GM13977 (cell line): Measurements from ENCODE around the gene FUCA2.

Experiments used
- DNase-seq: peaks from one replicate; pipeline ENCODE4 v3.0.0; 2012; ENCODE audit warnings: low spot score
- CTCF ChIP-seq: IDR thresholded peaks from 2 replicates; pipeline ENCODE4 v1.5.1; 2012; ENCODE audit warnings: mild to moderate bottlenecking, control low read depth; ENCODE audit not compliant: insufficient read depth; ENCODE audit errors: extremely low read depth, missing control alignments
- in situ Hi-C: fragments of 300-500 bp; cut with MboI; formaldehyde crosslinking; loops from one replicate; pipeline ENCODE4 v1.12.0; 2022; ENCODE audit warnings: low sequenced_read_pairs, low pct_unique_long_range_greater_than_20kb, mixed read lengths, inconsistent platforms; ENCODE audit not compliant: unreplicated experiment

Gene FUCA2

GRCh38 chr6:143506199-143506598 lies 5.3 kb downstream of the FUCA2 start:
- TF ChIP-seq CTCF, result no peak

DNA sequence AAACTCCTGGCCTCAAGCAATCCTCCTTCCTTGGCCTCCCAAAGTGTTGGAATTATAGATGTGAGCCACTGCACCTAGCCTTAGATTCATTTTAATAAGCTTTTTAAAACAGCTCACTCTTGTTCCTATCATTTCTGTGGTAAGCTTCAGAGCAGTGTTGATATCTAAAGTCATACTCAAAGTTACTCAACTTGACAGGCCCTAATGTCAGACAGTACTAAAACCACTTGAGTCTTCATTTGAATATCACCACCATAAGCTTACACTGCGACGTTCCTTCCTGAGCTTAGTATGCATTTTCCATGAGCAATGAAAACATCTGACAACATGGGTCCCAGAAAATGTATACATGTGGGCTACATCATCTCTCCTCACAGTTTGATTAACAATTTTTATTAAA lies 6.0 kb downstream of the FUCA2 start:
- in situ Hi-C loops, result no loop called here
- no peak for TF ChIP-seq CTCF
- DNase-seq, result no peak

More at GRCh38 chr6:143506199-143506598, 5.3 kb downstream of the FUCA2 start:
- no peak for DNase-seq
- in situ Hi-C loops, result no loop called here

DNA sequence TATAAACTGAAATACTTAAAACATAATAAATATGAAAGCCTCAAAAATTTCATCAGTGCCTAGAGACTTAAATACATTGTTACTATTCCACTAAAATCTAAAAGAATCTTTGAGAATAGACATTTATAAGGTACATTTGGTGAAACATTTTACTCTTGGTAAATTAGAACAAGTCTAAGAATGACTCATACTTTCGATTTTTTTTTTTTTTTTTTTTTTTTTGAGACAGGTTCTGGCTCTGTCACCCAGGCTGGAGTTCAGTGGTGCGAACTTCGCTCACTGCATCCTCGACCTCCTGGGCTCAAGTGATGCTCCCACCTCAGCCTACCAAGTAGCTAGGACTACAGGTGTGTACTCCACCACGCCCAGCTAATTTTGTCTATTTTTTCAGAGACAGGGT lies 6.4 kb downstream of the FUCA2 start:
- in situ Hi-C loops, result no loop called here
- no peak for DNase-seq
- no peak for TF ChIP-seq CTCF

DNA sequence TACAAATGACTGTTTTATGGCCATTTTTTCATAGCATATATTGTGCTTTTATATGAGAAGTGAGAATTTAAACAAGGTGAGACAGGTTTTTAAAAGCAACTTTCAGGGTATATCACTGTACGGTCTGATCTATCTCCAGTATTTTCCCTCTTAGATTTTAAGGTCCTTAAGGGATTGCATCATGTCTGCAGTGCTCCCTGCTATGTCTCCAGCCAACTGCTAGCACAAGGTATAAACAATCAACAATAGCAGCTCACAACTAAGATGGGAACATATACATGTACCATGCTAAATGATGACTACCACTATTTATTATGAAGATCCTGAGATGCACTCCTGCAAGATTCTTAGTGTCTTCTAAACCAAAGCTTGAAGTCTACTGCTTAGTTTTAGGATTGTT lies 7.2 kb downstream of the FUCA2 start:
- DNase-seq, result no peak
- in situ Hi-C loops, result no loop called here
- TF ChIP-seq CTCF, result no peak

DNA sequence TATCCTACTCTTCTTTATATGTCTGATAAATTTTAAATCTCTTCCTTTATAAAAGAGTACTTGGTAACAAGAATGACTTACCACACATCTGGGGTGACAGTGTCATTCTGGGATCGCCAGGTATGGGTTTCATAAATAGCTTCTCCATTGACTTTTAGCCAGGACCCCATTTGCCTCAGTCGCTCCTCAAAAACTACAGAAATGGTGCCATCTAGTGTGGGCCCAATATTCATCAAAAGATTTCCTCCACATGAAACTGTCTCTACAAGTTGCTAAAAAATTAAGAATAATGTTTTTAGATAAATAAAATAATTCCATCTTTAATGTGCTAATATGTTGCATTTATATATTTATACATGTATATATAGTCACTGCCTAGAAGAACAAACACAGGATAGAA lies 9.7 kb downstream of the FUCA2 start:
- no peak for DNase-seq
- no peak for TF ChIP-seq CTCF
- in situ Hi-C loops, result no loop called here

DNA sequence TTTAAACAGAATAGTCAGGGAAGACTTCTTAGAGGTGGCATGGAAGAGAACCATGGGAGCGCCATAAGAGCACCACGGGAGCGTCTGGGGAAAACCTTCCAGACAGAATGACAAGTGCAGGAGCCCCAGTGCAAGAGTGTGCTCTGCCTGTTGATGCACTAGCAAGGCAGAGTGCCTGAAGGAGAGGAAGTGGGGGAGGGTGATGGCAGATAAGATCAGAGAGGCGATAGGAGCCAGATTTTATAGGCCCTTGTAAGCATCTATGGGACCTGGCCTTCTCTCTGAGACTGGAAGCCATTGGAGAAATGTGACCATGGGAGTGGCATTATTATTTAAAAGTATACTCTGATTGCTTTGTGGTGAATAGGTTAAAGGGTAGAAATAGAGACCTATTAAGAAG lies 13.1 kb downstream of the FUCA2 start:
- in situ Hi-C loops, result no loop called here
- DNase-seq, result no peak
- TF ChIP-seq CTCF, result no peak

DNA sequence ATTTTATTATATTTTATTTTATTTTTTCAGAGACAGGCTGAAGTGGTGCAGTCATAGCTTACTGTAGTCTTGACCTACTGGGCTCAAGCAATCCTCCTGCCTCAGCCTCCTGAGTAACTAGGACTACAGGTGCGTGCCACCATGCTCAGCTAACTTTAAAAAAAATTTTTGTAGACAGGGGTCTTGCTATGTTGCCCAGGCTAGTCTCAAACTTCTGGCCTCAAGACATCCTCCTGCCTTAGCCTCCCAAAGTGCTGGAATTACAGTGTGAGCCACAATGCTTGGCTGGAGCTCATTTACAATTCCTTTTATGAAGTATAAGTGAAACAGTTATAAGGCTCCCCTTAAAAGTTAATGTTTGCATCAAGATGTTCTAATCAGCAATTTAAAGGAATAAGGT lies 14.5 kb downstream of the FUCA2 start:
- in situ Hi-C loops, result no loop called here
- DNase-seq, result no peak
- TF ChIP-seq CTCF, result no peak
